Peyer's patch (tissue), 4 donors: ENCODE results near the gene BRSK1. TPM values are rescaled to one million over a fixed set of nuclear protein-coding genes. Genes with fewer than 3 reads are reported as not detected.

Experiments
- DNase-seq, 3 donors: peaks; one replicate each; pipeline ENCODE4 v3.0.0-alpha.2; 2017 to 2019
- H3K27ac ChIP-seq, 4 donors: fragments of 200-600 bp; sonication (generic); one replicate each; pipeline ENCODE4 v1.5.1; 2016 to 2019
- H3K27me3 ChIP-seq, 2 donors: fragments of 200-600 bp; sonication (generic); one replicate each; pipeline ENCODE4 v1.5.1; 2019
- H3K36me3 ChIP-seq, 3 donors: fragments of 200-600 bp; sonication (generic); one replicate each; pipeline ENCODE4 v1.5.1; 2016 to 2019
- H3K4me1 ChIP-seq, 4 donors: fragments of 200-600 bp; sonication (generic); one replicate each; pipeline ENCODE4 v1.5.1; 2016 to 2019
- H3K4me3 ChIP-seq, 4 donors: fragments of 200-600 bp; sonication (generic); 1 replicate in 3 of 4; 2 replicates in 1 of 4; pipeline ENCODE4 v1.5.1; 2016 to 2019; ENCODE audit warnings: mild to moderate bottlenecking in 1 of 4
- H3K9me3 ChIP-seq, 4 donors: fragments of 200-600 bp; sonication (generic); one replicate each; pipeline ENCODE4 v1.5.1; 2016 to 2019; ENCODE audit warnings: mild to moderate bottlenecking in 1 of 4
- POLR2A ChIP-seq, 2 donors: fragments of 450-650 bp; IDR thresholded peaks; one replicate each; pipeline ENCODE4 v1.5.1; 2017; ENCODE audit warnings: antibody characterized with exemption in 2 of 2, mild to moderate bottlenecking in 2 of 2, moderate library complexity in 2 of 2
- small RNA-seq, 2 donors: library from RNA; depleted of rRNA; stranded (forward); fragments of <200 nt; gene quantifications; one replicate each; pipeline ENCODE3, GENCODE V24; 2016
- total RNA-seq, 4 donors: library from RNA; depleted of rRNA; stranded (reverse); fragments of >200 nt; gene quantifications; one replicate each; pipeline ENCODE4 v1.1.0, GENCODE V29; 2016
- TF ChIP-seq, protein P1 (sequence below), 6 experiments: fragments of 450-650 bp in 4 of 6; fragments of 200-600 bp in 2 of 6; sonication (generic) in 1 of 6; IDR thresholded peaks; one replicate each; pipeline ENCODE4 v1.5.1; 2017 to 2019; ENCODE audit warnings: antibody characterized with exemption in 6 of 6, mild to moderate bottlenecking in 3 of 6, moderate library complexity in 1 of 6

The BRSK1 gene
- total RNA-seq, 4 donors from 2014 or later = 0.35 to 6.6 (median 3.0) TPM

GRCh38 chr19:55358493-55358892 is 74.7 kb downstream of the BRSK1 start:
- no peak for DNase-seq
- no peak overlapping the region for H3K4me3 ChIP-seq
- H3K9me3 ChIP-seq = no peaks in the 10 kb centered on the region
- H3K36me3 ChIP-seq = no peaks in the 10 kb centered on the region
- TF ChIP-seq POLR2A (IDR thresholded peaks at IDR 0.05) = no peak
- TF ChIP-seq, protein P1, sequence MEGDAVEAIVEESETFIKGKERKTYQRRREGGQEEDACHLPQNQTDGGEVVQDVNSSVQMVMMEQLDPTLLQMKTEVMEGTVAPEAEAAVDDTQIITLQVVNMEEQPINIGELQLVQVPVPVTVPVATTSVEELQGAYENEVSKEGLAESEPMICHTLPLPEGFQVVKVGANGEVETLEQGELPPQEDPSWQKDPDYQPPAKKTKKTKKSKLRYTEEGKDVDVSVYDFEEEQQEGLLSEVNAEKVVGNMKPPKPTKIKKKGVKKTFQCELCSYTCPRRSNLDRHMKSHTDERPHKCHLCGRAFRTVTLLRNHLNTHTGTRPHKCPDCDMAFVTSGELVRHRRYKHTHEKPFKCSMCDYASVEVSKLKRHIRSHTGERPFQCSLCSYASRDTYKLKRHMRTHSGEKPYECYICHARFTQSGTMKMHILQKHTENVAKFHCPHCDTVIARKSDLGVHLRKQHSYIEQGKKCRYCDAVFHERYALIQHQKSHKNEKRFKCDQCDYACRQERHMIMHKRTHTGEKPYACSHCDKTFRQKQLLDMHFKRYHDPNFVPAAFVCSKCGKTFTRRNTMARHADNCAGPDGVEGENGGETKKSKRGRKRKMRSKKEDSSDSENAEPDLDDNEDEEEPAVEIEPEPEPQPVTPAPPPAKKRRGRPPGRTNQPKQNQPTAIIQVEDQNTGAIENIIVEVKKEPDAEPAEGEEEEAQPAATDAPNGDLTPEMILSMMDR (IDR thresholded peaks at IDR 0.05) = no peak
- peaks cover 0 to 14% of the 10 kb centered on the region in 2 donors for H3K27me3 ChIP-seq
- H3K27ac ChIP-seq = no peak overlapping the region
- peaks cover 3 to 14% (median 9%) of the 10 kb centered on the region in 4 donors for H3K4me1 ChIP-seq

DNA sequence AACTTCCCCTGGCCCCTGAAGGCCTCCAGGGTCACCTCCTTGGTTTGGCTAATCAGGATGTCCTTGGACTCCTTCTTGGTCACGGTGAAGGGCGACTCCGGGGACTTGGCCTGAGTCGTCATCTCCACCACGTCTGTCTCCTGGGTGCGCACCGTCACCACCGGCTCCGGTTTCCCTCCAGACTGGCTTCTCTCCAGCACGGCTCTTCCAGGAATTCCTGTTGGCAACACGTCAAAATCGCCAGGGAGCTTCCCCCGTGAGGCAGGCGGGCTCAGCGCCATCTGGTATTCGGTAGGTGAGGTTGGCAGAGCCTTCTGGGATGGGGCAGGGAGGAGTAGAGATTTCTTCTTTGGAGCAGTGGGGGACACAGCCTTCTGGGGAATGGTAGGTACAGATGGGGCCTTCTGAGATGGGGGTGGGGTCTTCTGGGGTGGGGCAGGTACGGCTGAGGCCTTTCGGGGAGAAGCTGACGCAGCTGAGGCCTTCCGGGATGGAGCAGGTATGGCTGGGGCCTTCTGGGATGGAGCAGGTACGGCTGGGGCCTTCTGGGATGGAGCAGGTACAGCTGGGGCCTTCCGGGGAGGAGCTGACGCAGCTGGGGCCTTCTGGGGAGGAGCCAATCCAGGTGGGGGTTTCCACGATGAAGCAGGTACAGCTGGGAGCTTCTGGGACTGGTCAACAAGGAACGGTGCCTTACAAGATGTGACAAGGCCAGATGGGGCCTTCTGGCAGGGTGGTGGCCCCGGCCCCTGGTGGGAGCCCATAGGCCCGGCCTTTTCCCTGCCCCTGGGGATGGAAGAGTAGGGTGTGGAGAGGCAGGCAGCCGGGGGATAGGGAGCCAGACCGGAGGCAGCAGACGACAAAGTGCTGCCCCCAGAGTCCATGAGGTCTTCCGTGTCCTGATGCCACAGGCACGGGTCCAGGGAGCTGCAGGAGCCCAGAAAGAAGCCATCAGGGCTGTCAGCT is 75.4 kb downstream of the BRSK1 start:
- no peaks in the 10 kb centered on the region for H3K36me3 ChIP-seq
- H3K9me3 ChIP-seq = no peaks in the 10 kb centered on the region
- H3K4me1 ChIP-seq = peaks cover 2 to 7% (median 5%) of the 10 kb centered on the region in 4 donors
- peaks cover 0 to 6% of the 10 kb centered on the region in 2 donors for H3K27me3 ChIP-seq
- no peak for DNase-seq
- H3K4me3 ChIP-seq = no peak overlapping the region
- H3K27ac ChIP-seq = no peak overlapping the region
- TF ChIP-seq POLR2A (IDR thresholded peaks at IDR 0.05) = no peak
- TF ChIP-seq, protein P1 (IDR thresholded peaks at IDR 0.05) = no peak

DNA sequence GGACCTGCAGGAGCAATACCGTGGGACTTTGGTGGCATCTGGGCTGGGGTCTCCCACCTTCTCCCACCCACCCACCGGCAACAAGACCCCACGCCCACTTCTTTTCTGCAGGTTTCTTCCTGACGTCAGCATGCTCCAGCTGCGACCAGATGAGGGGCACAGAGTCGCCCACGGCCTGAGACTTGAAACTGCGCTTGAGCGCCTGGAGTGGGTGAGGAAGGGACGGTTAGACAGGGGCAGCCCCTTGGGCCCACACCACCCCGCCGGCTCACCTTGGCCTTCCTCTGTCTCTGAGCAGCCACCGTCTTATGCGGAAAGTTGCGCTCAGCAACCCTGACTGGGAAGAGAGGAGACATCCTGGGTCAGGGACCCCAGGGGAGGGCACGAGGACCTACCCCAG is 77.1 kb downstream of the BRSK1 start:
- H3K4me1 ChIP-seq = no peaks in the 10 kb centered on the region
- no peaks in the 10 kb centered on the region for H3K36me3 ChIP-seq
- TF ChIP-seq, protein P1 (IDR thresholded peaks at IDR 0.05) = no peak
- no peak for TF ChIP-seq POLR2A (IDR thresholded peaks at IDR 0.05)
- no peak overlapping the region for H3K27ac ChIP-seq
- H3K9me3 ChIP-seq = no peaks in the 10 kb centered on the region
- H3K4me3 ChIP-seq = no peak overlapping the region
- no peak for DNase-seq
- H3K27me3 ChIP-seq = no peaks in the 10 kb centered on the region

Small RNA genes within 50 kb of the gene (small RNA-seq; reads per million reads assigned to genes)
- gene MIR6802 (0 reads per million in 2 donors), gene MIR6803 (0.06 to 0.88 reads per million in 2 donors)

Other genes starting within 250 kb of the BRSK1 start
- gene GP6, start 245.7 kb upstream of the BRSK1 start, total RNA-seq = under 1 TPM in 1 of 4 donors, not detected in 3; 0.57 TPM
- 10 to 100 TPM; 21.5 to 84.2 (median 49.0) TPM for gene RDH13, start 220.8 kb upstream of the BRSK1 start, total RNA-seq
- 10 to 100 TPM in 3 of 4 donors, 1 to 10 TPM in 1; 5.0 to 43.8 (median 23.1) TPM for gene EPS8L1, start 208.1 kb upstream of the BRSK1 start, total RNA-seq
- 100 to 1,000 TPM; 113 to 512 (median 193) TPM for gene PPP1R12C, start 166.4 kb upstream of the BRSK1 start, total RNA-seq
- gene TNNT1, start 134.8 kb upstream of the BRSK1 start, total RNA-seq = not detected
- not detected for gene TNNI3, start 126.3 kb upstream of the BRSK1 start, total RNA-seq
- under 1 TPM in 1 of 4 donors, not detected in 3; 0.40 TPM for gene DNAAF3, start 117.4 kb upstream of the BRSK1 start, total RNA-seq
- under 1 TPM in 2 of 4 donors, not detected in 2; 0.70 to 0.94 TPM for gene SYT5, start 103.7 kb upstream of the BRSK1 start, total RNA-seq
- gene PTPRH, start 74.5 kb upstream of the BRSK1 start, total RNA-seq = 100 to 1,000 TPM in 3 of 4 donors, 10 to 100 TPM in 1; 26.4 to 261 (median 246) TPM
- 10 to 100 TPM in 3 of 4 donors, 1 to 10 TPM in 1; 9.1 to 39.8 (median 15.1) TPM for gene TMEM86B, start 55.2 kb upstream of the BRSK1 start, total RNA-seq
- gene PPP6R1, start 25.0 kb upstream of the BRSK1 start, total RNA-seq = 100 to 1,000 TPM in 2 of 4 donors, 10 to 100 TPM in 2; 71.2 to 123 (median 94.8) TPM
- gene HSPBP1, start 3.9 kb upstream of the BRSK1 start, total RNA-seq = 10 to 100 TPM; 14.4 to 38.0 (median 25.6) TPM
- 100 to 1,000 TPM in 3 of 4 donors, 10 to 100 TPM in 1; 26.4 to 235 (median 199) TPM for gene TMEM150B, start 41.3 kb downstream of the BRSK1 start, total RNA-seq
- 10 to 100 TPM; 14.4 to 45.6 (median 43.9) TPM for gene KMT5C, start 55.9 kb downstream of the BRSK1 start, total RNA-seq
- not detected for gene COX6B2, start 70.7 kb downstream of the BRSK1 start, total RNA-seq
- gene GARIN5B, start 79.3 kb downstream of the BRSK1 start, total RNA-seq = not detected
- not detected for gene IL11, start 86.5 kb downstream of the BRSK1 start, total RNA-seq
- not detected for gene TMEM190, start 92.8 kb downstream of the BRSK1 start, total RNA-seq
- gene TMEM238, start 100.3 kb downstream of the BRSK1 start, total RNA-seq = 10 to 100 TPM; 19.8 to 75.8 (median 61.6) TPM
- gene RPL28, start 101.9 kb downstream of the BRSK1 start, total RNA-seq = 100 to 1,000 TPM; 116 to 394 (median 283) TPM
- gene UBE2S, start 123.8 kb downstream of the BRSK1 start, total RNA-seq = 1 to 10 TPM; 5.2 to 9.1 (median 7.6) TPM
- gene SHISA7, start 159.3 kb downstream of the BRSK1 start, total RNA-seq = not detected
- gene ISOC2, start 177.6 kb downstream of the BRSK1 start, total RNA-seq = 100 to 1,000 TPM in 1 of 4 donors, 10 to 100 TPM in 3; 28.1 to 102 (median 60.0) TPM
- gene C19orf85, start 180.8 kb downstream of the BRSK1 start, total RNA-seq = not detected
- gene ZNF628, start 192.6 kb downstream of the BRSK1 start, total RNA-seq = 10 to 100 TPM; 10.1 to 47.0 (median 15.5) TPM
- gene NAT14, start 201.2 kb downstream of the BRSK1 start, total RNA-seq = 1 to 10 TPM; 1.4 to 7.4 (median 3.0) TPM
- gene SSC5D, start 204.4 kb downstream of the BRSK1 start, total RNA-seq = 10 to 100 TPM in 1 of 4 donors, 1 to 10 TPM in 3; 2.8 to 10.3 (median 5.0) TPM